HG03135 (cell line): ENCODE data around the gene MED4.
A peak's percentile ranks its signal among the peaks of the same experiment; 100 is the strongest.
"Not testable (repeated sequence)": the region's sequence is repeated elsewhere in the genome, so short reads cannot be mapped to it uniquely, and the experiment has no call there.

Experiments used
- ATAC-seq: cut with Tn5 transposase; IDR thresholded peaks from one replicate; pipeline ENCODE4 v1.9.1; 2021; ENCODE audit warnings: mild to moderate bottlenecking, moderate library complexity; ENCODE audit not compliant: unreplicated experiment

MED4 gene

DNA sequence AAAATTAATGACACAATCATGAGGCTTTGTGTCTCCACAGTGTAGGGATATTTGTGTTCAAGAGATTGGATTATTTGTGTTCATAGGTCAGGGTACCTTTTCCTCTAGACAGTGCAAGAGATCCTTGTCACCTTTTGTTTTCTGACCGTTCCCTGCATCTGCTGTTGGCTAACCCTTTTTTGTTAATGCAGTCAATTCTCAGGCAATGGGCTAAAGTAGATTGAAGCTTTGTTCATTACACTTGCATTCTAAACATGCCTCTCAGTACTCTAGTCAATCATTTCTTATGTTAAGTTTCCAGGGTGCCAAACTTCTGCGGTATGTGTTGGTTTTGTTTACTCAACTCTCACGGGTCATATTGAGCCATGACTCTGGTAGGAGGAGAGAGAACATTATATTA, 1.8 kb upstream of the MED4 start:
- no peak for ATAC-seq

- peak; percentile 32 for ATAC-seq
Measured at GRCh38 chr13:48094404-48094780, 512 bp downstream of the MED4 start.

- no peak for ATAC-seq
Measured at GRCh38 chr13:48093588-48093987, 1.3 kb downstream of the MED4 start.

DNA sequence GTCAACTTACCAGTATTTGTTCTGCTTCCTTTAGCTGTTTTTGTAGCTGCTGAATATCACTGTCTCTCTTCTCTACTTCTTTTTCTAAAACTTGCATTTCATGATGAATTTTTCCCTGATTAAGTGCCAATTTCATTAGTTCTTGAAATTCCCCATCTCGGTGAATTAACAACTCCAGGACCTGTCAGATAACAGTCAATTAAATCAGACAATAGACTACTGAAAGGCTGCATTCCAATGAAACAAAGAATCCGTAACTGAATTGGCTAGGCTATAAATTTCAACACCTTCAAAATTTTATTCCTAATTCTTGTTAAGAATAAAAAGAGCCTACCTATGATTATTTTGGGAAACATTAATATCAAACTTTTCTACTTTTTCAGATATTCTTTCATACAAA, 8.6 kb downstream of the MED4 start:
- ATAC-seq = no peak

DNA sequence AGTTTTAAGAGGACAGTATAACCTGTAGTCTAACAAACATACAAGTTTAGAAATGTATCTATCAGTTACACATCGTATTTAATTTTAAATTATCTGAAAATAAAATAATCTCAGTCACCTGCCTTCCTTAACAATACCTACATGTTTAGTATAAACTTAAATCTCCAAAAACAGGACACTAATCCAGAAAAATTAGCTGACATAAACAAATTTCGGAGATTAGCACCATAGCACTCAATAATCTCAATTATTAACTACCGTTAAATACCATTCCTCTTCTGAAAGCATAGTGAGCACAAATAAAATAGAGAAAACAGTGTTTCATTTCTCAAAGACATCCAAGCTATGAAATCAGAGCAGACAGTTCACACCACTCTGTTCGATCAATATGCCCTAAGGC, 13.2 kb downstream of the MED4 start:
- no peak for ATAC-seq

DNA sequence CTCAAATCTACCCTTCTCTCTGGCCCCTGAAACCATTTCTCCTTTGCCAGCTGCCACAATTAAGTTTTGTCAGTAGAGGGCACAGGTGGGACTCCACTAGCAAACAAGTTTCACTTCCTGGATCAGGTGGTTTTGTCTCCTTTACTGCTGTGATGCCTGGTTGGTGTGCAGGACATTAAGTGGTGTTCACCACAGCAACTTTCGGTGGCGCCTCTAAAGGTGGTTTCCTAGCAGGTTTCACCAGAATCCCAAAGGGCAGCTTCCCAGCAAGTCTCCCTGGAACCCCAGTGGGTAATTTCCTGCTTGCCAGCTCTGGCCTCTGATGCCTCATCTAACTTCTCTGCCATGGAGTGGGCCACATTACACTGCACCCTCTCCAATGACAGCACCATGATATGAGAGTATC, 16.6 kb downstream of the MED4 start:
- peak; percentile 95 for ATAC-seq

DNA sequence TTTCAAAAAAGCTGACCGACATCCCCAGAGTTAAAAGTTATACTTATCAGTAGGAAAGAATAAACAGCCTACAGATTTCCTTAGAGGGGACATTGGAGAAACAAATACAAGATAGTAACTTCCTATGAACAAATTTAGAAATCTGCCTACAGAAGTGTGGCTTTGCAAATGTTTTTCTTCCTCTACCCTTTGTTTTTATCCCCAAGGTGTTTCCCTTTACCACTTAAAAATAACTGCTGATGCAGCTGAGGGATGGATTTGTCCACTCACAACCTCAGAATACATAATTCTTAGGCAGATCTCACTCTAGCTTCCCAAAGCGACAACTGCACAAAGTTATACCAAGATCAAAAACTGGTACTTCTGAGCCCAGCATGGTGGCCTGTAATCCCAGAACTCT, 20.9 kb downstream of the MED4 start:
- no peak for ATAC-seq

GRCh38 chr13:48072787-48073186, 22.1 kb downstream of the MED4 start:
- ATAC-seq = no peak

- ATAC-seq = no peak
Measured at GRCh38 chr13:48072304-48072703, 22.6 kb downstream of the MED4 start.

DNA sequence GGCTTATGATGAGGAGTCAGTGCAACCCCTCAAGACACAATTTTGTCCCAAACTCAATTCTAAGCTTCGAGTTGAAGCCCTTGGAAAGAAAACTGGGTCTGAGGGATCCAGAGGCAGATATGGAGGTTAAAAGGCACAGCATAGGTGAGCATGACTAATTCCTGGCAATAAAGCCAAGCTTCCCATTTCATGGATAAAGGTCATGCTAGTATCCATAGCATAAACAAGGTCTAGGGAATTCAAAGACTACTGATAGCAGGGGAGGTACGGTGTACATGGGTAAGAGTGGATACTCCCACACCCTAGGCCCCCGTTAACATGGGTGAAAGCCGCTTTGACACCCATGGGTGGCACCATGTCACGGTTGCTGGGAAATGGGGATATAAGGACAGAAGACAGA, 24.0 kb downstream of the MED4 start:
- no peak for ATAC-seq

- no peak for ATAC-seq
Measured at GRCh38 chr13:48069573-48069972, 25.3 kb downstream of the MED4 start.

- no peak for ATAC-seq
Measured at GRCh38 chr13:48068952-48069351, 26.0 kb downstream of the MED4 start.

DNA sequence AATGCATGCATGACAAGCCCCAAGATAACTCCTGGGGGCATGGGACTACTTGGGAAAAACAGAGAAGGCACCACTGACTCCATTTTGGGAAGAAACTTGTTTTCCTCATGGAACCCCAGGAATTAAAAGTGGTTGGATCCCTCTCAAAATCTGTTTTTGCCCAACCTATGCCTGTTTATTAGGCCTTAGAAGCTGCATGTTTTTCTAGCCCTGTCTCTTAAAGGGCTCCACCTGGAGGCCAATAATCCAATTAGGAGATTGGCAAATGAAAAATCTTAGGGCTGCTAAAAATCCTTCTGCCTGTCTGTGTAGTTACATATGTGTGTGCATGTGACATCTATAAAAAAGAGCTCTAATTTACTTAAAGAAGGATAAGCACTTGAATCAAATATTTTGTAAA, 26.9 kb downstream of the MED4 start:
- no peak for ATAC-seq

DNA sequence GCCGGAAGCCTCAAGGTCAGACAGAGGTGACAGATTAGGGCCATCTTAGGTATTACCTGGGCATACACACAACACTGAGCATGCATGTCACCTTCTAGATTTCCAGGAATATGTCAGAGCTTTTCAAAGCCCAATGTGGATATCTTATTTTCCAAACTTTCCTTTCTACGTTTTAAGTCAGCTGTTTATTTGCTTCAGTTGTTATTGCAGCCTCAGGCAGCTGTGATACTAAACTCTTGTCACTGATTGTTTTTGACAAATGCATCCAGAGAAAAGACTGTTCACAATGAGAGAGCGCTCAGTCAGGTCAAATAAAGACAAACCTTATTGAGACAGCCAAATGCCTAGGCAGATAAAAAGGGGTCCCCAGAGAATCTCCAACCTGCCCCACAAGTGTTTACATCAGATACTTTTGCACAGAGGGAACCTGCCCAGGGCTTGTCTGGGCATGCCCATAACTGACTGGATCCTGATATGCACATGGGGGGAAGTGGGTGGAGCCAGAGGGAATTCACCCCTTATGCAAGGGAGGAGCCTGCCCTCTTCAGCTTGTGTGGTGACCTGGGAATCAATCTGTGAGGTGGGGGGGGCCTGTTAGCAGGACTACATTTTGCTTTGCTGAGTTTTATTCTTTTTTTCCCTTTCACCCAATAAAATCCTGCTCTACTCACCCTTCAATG, 28.5 kb downstream of the MED4 start:
- ATAC-seq = no peak

GRCh38 chr13:48059951-48060350, 35.0 kb downstream of the MED4 start:
- ATAC-seq = not testable (repeated sequence)

GRCh38 chr13:48058536-48058935, 36.4 kb downstream of the MED4 start:
- ATAC-seq = not testable (repeated sequence)

- ATAC-seq = no peak
Measured at GRCh38 chr13:48055712-48056111, 39.2 kb downstream of the MED4 start.

DNA sequence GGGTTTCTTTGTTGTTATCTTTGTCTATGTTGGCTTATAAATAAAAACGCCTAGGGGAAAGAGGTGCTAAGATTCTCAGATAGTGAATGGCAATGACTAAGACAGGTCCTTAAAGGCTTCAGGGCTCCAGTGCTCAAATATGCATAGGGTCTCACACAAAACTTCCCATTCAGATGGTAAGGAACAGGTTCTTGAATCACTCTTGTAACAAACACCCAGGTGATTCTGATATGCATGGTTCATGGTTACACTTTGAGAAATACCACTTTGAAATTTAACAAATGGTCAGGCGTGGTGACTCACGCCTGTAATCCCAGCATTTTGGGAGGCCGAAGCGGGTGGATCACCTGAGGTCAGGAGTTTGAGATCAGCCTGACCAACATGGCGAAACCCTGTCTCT, 40.3 kb downstream of the MED4 start:
- ATAC-seq = no peak

DNA sequence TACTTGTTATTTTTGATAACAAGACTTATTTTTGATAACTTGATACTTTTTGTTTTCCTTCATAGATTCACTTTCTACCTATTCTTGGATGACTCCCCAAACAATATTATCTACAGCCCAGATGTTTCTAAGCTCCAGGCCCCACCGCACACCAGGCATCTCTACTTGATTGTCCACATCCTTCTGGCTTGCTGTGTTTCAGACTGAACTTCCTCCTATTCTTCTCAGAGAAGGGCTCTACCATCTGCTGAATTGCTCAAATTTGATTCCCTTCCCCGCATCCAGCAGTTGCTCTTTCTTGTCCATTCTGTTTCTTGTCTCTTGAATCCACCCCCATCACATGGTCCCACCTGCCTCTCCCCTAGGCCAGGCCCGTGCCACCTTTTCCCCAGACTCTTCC, 44.4 kb downstream of the MED4 start:
- no peak for ATAC-seq

- no peak for ATAC-seq
Measured at GRCh38 chr13:48043789-48044503, 51.0 kb downstream of the MED4 start.

GRCh38 chr13:48042894-48043293, 52.0 kb downstream of the MED4 start:
- no peak for ATAC-seq

DNA sequence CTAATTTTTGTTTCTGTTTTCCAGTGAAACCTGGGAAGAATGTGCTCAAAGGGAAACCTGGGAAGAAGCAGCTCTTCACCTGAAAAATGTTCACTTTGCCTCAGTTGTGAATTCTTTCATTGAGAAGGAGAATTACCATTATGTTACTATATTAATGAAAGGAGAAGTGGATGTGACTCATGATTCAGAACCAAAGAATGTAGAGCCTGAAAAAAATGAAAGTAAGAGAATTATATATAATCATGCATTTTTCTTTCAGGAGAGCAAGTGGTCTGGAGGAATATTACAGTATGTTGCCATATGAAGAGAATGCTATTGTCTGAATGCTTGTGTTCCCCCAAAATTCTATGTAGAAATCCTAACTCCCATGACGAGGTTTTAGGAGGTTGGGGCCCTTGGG, 54.0 kb downstream of the MED4 start:
- ATAC-seq = no peak

DNA sequence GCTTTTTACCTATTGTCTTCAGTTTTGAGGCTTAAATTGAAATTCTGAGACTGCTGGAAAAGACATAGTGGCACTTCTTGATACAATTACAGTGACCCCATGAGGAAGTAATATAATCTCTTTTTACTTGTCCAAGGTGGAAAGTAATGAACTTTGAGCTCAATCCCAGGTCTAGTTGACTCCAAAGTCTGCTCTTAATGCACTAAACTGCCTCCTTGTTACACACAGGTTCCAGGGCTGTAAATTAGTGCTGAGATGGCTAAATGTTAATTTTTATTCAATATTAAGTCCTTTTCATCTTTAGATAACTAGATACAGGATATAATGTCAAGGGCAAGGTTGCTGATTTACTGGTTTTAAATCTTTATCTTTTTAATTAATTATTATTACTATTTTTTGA, 54.9 kb downstream of the MED4 start:
- no peak for ATAC-seq
